Osteoblast (primary cell): Measurements from ENCODE around the gene NAA25. TPM values are rescaled to one million over a fixed set of nuclear protein-coding genes. Genes with fewer than 3 reads are reported as not detected.
"Not testable (repeated sequence)": the region's sequence is repeated elsewhere in the genome, so short reads cannot be mapped to it uniquely, and the experiment has no call there.

ENCODE experiments used
- DNase-seq: peaks from one replicate; pipeline ENCODE4 v3.0.0; 2011; ENCODE audit warnings: low spot score, mixed read lengths; ENCODE audit not compliant: insufficient read length; ENCODE audit errors: missing footprints
- H2AFZ ChIP-seq: 2 replicates; pipeline ENCODE4 v1.6.0; 2011; ENCODE audit warnings: mild to moderate bottlenecking, low read length
- H3K27ac ChIP-seq: 2 replicates; pipeline ENCODE4 v1.5.1; 2011; ENCODE audit warnings: mild to moderate bottlenecking, low read depth, low read length, moderate library complexity
- H3K27me3 ChIP-seq: 2 replicates; pipeline ENCODE4 v1.6.0; 2012; ENCODE audit warnings: mild to moderate bottlenecking, control low read depth, inconsistent platforms, low read length, moderate library complexity; ENCODE audit not compliant: insufficient read depth
- H3K36me3 ChIP-seq: 2 replicates; pipeline ENCODE4 v1.5.1; 2011; ENCODE audit warnings: mild to moderate bottlenecking, low read length, control low read depth, moderate library complexity; ENCODE audit not compliant: insufficient read depth
- H3K4me1 ChIP-seq: 2 replicates; pipeline ENCODE4 v1.5.1; 2011; ENCODE audit warnings: mild to moderate bottlenecking, low read length, control low read depth, moderate library complexity; ENCODE audit not compliant: insufficient read depth
- H3K4me2 ChIP-seq: 2 replicates; pipeline ENCODE4 v1.6.0; 2011; ENCODE audit warnings: mild to moderate bottlenecking, low read length; ENCODE audit not compliant: insufficient read depth
- H3K4me3 ChIP-seq: fragments of 200-600 bp; sonication (generic); 3 replicates; pipeline ENCODE4 v1.5.1; 2012; ENCODE audit warnings: mild to moderate bottlenecking, low read length, inconsistent platforms; ENCODE audit not compliant: insufficient read depth
- H3K79me2 ChIP-seq: 2 replicates; pipeline ENCODE4 v1.6.0; 2012; ENCODE audit warnings: mild to moderate bottlenecking, low read length, control low read depth, inconsistent platforms; ENCODE audit not compliant: insufficient read depth
- H3K9me3 ChIP-seq: 2 replicates; pipeline ENCODE4 v1.5.1; 2011; ENCODE audit warnings: low read depth, low read length, control low read depth
- H4K20me1 ChIP-seq: 2 replicates; pipeline ENCODE4 v1.6.0; 2012; ENCODE audit warnings: mild to moderate bottlenecking, low read length, control low read depth; ENCODE audit not compliant: insufficient read depth
- total RNA-seq: library from RNA; depleted of rRNA; stranded (reverse); fragments of >200 nt; gene quantifications from 2 replicates; pipeline ENCODE4 v1.2.3, GENCODE V29; 2012
- TF ChIP-seq, protein P1 (sequence below): IDR thresholded peaks from 2 replicates; pipeline ENCODE4 v1.5.1; 2011; ENCODE audit warnings: mild to moderate bottlenecking, low read depth, low read length, moderate library complexity; ENCODE audit errors: extremely low read depth

NAA25 gene
- total RNA-seq, 1 donor = 20.6 TPM

DNA sequence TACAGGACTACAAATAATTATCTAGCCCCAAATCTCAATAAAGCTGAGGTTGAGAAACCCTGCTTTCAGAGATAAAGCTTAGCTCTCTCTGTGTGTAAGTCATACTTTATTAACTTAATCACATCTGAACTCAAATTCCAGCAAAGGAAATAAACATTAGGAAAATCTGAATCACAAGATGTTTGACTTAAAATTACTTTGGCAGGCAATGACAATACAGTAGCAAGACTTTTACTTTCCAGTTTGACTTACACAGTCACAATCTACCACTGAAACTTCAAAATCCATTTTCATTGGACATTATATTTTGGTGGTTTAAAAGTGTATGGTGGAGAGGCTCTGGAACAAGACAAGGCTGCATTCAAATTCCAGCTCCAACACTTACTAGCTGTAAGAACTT lies 107.0 kb downstream of the NAA25 start:
- Histone ChIP-seq H2AFZ (no peak overlapping the region), H3K27me3 (no peaks in the 10 kb centered on the region), H3K36me3 (no peaks in the 10 kb centered on the region), H3K27ac (no peak overlapping the region), H3K79me2 (no peaks in the 10 kb centered on the region), H3K4me2 (no peak overlapping the region), H3K4me1 (peaks cover 16% of the 10 kb centered on the region), H3K9me3 (no peaks in the 10 kb centered on the region), H4K20me1 (no peaks in the 10 kb centered on the region), H3K4me3 (no peak overlapping the region)
- TF ChIP-seq, protein P1, sequence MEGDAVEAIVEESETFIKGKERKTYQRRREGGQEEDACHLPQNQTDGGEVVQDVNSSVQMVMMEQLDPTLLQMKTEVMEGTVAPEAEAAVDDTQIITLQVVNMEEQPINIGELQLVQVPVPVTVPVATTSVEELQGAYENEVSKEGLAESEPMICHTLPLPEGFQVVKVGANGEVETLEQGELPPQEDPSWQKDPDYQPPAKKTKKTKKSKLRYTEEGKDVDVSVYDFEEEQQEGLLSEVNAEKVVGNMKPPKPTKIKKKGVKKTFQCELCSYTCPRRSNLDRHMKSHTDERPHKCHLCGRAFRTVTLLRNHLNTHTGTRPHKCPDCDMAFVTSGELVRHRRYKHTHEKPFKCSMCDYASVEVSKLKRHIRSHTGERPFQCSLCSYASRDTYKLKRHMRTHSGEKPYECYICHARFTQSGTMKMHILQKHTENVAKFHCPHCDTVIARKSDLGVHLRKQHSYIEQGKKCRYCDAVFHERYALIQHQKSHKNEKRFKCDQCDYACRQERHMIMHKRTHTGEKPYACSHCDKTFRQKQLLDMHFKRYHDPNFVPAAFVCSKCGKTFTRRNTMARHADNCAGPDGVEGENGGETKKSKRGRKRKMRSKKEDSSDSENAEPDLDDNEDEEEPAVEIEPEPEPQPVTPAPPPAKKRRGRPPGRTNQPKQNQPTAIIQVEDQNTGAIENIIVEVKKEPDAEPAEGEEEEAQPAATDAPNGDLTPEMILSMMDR = no peak
- DNase-seq = no peak

DNA sequence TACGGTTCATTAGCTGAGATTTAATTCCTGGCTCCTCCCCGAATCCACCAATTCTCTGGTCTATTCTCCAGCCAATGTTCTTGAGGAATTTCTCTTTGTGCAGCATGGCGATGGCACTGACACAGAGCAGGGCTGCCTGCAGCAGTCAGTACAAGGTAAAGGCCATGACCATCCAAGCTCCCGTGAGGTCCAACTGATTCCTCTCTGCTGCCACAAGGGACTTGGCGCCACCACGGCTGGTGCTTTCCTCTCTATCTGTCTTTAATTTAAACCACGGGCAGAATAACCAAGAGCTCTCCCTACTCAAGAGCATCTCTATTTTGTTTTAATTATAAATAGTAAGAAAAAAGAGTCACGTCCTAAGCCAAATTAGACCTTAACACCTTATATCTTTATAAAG lies 107.8 kb downstream of the NAA25 start:
- no peaks in the 10 kb centered on the region for H3K9me3 ChIP-seq
- no peaks in the 10 kb centered on the region for H3K27me3 ChIP-seq
- no peak overlapping the region for H3K4me3 ChIP-seq
- no peak overlapping the region for H2AFZ ChIP-seq
- no peak overlapping the region for H3K27ac ChIP-seq
- peaks cover 12% of the 10 kb centered on the region for H3K4me1 ChIP-seq
- no peaks in the 10 kb centered on the region for H4K20me1 ChIP-seq
- no peaks in the 10 kb centered on the region for H3K36me3 ChIP-seq
- H3K79me2 ChIP-seq = no peaks in the 10 kb centered on the region
- no peak overlapping the region for H3K4me2 ChIP-seq
- TF ChIP-seq, protein P1 = no peak
- no peak for DNase-seq

DNA sequence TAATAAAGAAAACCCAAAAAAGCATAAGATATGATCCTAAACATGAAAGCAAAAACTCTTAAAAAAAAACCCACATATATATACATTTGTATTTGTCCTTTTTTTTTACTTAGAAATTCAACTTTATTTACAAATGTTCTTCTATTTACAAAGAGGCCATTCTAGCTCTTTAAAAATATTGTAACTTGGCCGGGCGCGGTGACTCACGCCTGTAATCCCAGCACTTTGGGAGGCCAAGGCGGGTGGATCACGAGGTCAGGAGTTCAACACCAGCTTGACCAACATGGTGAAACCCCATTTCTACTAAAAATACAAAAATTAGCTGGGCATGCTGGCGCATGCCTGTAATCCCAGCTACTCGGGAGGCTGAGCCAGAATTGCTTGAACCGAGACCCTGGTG lies 109.5 kb downstream of the NAA25 start:
- not testable (repeated sequence) for H3K36me3 ChIP-seq

DNA sequence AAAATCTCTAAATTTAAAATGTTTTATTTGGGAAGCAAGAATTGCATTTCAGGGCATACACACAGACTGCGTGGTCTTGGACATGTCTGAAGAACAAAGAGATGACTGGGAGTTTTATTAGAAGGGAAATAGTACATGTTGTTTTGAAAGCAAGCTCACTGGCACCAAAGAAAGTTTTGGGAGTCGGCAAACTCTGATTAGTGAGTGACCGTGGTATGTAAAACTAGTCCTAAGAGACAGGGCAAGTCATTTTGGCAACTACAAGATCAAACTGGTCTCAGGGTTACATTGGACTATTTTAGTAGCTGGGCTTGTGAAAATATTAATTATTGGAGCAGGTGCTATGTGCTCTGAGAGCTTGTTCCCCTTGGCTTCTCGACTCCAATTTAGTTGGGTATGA lies 110.6 kb downstream of the NAA25 start:
- peaks cover 11% of the 10 kb centered on the region for H3K4me1 ChIP-seq
- H4K20me1 ChIP-seq = no peaks in the 10 kb centered on the region
- TF ChIP-seq, protein P1 = no peak
- no peaks in the 10 kb centered on the region for H3K36me3 ChIP-seq
- H3K9me3 ChIP-seq = no peaks in the 10 kb centered on the region
- H3K27ac ChIP-seq = no peak overlapping the region
- H3K79me2 ChIP-seq = no peaks in the 10 kb centered on the region
- H3K4me2 ChIP-seq = no peak overlapping the region
- no peak for DNase-seq
- H3K4me3 ChIP-seq = no peak overlapping the region
- H2AFZ ChIP-seq = no peak overlapping the region
- H3K27me3 ChIP-seq = no peaks in the 10 kb centered on the region

More for the DNA sequence above, 109.5 kb downstream of the NAA25 start:
- not testable (repeated sequence) for H3K79me2 ChIP-seq, H3K27ac ChIP-seq, H3K9me3 ChIP-seq, H2AFZ ChIP-seq, DNase-seq, H3K27me3 ChIP-seq, H4K20me1 ChIP-seq, H3K4me3 ChIP-seq, H3K4me2 ChIP-seq
- H3K4me1 ChIP-seq = peaks cover 11% of the 10 kb centered on the region
